Nephron (organoid): ENCODE results near the gene CD226.
"Not testable (repeated sequence)": the region's sequence is repeated elsewhere in the genome, so short reads cannot be mapped to it uniquely, and the experiment has no call there.

Source experiments
- H3K27ac Mint-ChIP-seq, 3 experiments: 2 replicates each; pipeline ENCODE4 v1.8.0; 2020; ENCODE audit warnings: mixed read lengths in 3 of 3, mild to moderate bottlenecking in 2 of 3, moderate library complexity in 1 of 3
- H3K27me3 Mint-ChIP-seq: 2 replicates; pipeline ENCODE4 v1.8.0; 2021; ENCODE audit warnings: low read depth, mild to moderate bottlenecking, moderate library complexity, mixed read lengths
- H3K36me3 Mint-ChIP-seq: 2 replicates; pipeline ENCODE4 v1.8.0; 2020; ENCODE audit warnings: low read depth, mixed read lengths
- H3K4me1 Mint-ChIP-seq: 2 replicates; pipeline ENCODE4 v1.8.0; 2020; ENCODE audit warnings: mixed read lengths
- H3K4me3 Mint-ChIP-seq, 3 experiments: 2 replicates each; pipeline ENCODE4 v1.8.0; 2020; ENCODE audit warnings: mild to moderate bottlenecking in 3 of 3, mixed read lengths in 3 of 3, moderate library complexity in 2 of 3
- H3K9me3 Mint-ChIP-seq: 2 replicates; pipeline ENCODE4 v1.8.0; 2020; ENCODE audit warnings: mixed read lengths
- CTCF ChIP-seq, 3 experiments: fragments of 200-600 bp; sonication (generic); IDR thresholded peaks; one replicate each; pipeline ENCODE4 v1.5.0; 2021; ENCODE audit warnings: antibody characterized with exemption in 3 of 3; ENCODE audit not compliant: unreplicated experiment in 3 of 3

The CD226 gene

GRCh38 chr18:69978732-69979715 is 31.4 kb upstream of the CD226 start:
- H3K27me3 Mint-ChIP-seq, result no peaks in the 10 kb centered on the region
- H3K9me3 Mint-ChIP-seq, result peaks cover 28% of the 10 kb centered on the region
- peaks cover 7% of the 10 kb centered on the region for H3K4me1 Mint-ChIP-seq
- TF ChIP-seq CTCF (IDR thresholded peaks at IDR 0.05; ENCODE audit: unreplicated experiment in 3 of 3), result no peak
- no peak overlapping the region for H3K4me3 Mint-ChIP-seq
- no peak overlapping the region for H3K27ac Mint-ChIP-seq
- H3K36me3 Mint-ChIP-seq, result peaks cover 41% of the 10 kb centered on the region

- not testable (repeated sequence) for H3K27me3 Mint-ChIP-seq
These were observed 27.6 kb upstream of the CD226 start for GRCh38 chr18:69975294-69975693.

GRCh38 chr18:69974365-69974764 is 26.7 kb upstream of the CD226 start:
- H3K4me3 Mint-ChIP-seq, result no peak overlapping the region
- H3K4me1 Mint-ChIP-seq, result no peaks in the 10 kb centered on the region
- TF ChIP-seq CTCF (IDR thresholded peaks at IDR 0.05; ENCODE audit: unreplicated experiment in 3 of 3), result no peak
- peaks cover 42% of the 10 kb centered on the region for H3K9me3 Mint-ChIP-seq
- H3K27me3 Mint-ChIP-seq, result no peaks in the 10 kb centered on the region
- no peak overlapping the region for H3K27ac Mint-ChIP-seq
- H3K36me3 Mint-ChIP-seq, result peaks cover 48% of the 10 kb centered on the region

More at GRCh38 chr18:69975294-69975693, 27.6 kb upstream of the CD226 start:
- not testable (repeated sequence) for H3K4me1 Mint-ChIP-seq, H3K4me3 Mint-ChIP-seq, H3K27ac Mint-ChIP-seq
- Mint-ChIP-seq H3K36me3 (peaks cover 53% of the 10 kb centered on the region), H3K9me3 (peaks cover 43% of the 10 kb centered on the region)

GRCh38 chr18:69969491-69969890 is 21.8 kb upstream of the CD226 start:
- Mint-ChIP-seq H3K27ac (no peak overlapping the region), H3K4me1 (no peaks in the 10 kb centered on the region), H3K9me3 (peaks cover 18% of the 10 kb centered on the region), H3K27me3 (no peaks in the 10 kb centered on the region), H3K4me3 (no peak overlapping the region), H3K36me3 (peaks cover 12% of the 10 kb centered on the region)
- TF ChIP-seq CTCF (IDR thresholded peaks at IDR 0.05; ENCODE audit: unreplicated experiment in 3 of 3), result no peak

GRCh38 chr18:69968039-69968438 is 20.4 kb upstream of the CD226 start:
- Mint-ChIP-seq H3K27ac (no peak overlapping the region), H3K9me3 (peaks cover 15% of the 10 kb centered on the region), H3K4me1 (no peaks in the 10 kb centered on the region), H3K4me3 (no peak overlapping the region), H3K27me3 (no peaks in the 10 kb centered on the region), H3K36me3 (peaks cover 8% of the 10 kb centered on the region)
- no peak for TF ChIP-seq CTCF (IDR thresholded peaks at IDR 0.05; ENCODE audit: unreplicated experiment in 3 of 3)

- Mint-ChIP-seq H3K27me3 (no peaks in the 10 kb centered on the region), H3K4me1 (no peaks in the 10 kb centered on the region), H3K9me3 (peaks cover 4% of the 10 kb centered on the region), H3K4me3 (no peak overlapping the region), H3K36me3 (no peaks in the 10 kb centered on the region), H3K27ac (no peak overlapping the region)
- no peak for TF ChIP-seq CTCF (IDR thresholded peaks at IDR 0.05; ENCODE audit: unreplicated experiment in 3 of 3)
These were observed 15.5 kb upstream of the CD226 start for GRCh38 chr18:69963196-69963595.
